Measurements from ENCODE around the gene HSPA4.
A peak's percentile ranks its signal among the peaks of the same experiment; 100 is the strongest.
"Not testable (repeated sequence)": the region's sequence is repeated elsewhere in the genome, so short reads cannot be mapped to it uniquely, and the experiment has no call there.

Gene HSPA4

DNA sequence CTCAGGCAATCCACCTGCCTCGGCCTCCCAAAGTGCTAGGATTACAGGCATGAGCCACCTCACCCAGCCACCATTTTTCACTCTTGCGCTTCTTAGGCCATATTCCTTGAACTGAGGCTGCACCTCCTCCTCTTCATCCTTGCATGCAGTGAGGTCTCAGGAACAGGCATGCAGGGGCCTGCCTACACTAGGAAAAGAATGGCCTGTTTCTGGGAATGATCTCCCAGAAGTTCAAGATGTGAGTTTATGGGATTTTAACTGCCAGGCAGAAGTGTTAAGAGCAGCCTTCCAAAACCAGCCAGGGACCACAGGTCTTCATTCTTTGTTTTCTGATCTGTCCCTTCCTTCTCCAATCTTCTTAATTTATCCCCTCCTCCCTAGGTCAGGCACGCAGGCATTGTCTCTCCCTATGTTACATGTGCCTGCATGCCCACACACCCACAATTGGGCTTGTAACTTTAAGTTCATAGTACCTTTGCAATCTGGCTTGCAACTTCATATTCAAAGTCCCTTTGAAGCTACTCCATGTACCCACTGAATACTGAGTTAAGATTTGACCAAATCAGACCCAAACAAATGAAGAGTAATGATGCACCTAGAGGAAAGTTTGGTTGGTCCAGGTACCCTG lies 10.5 kb upstream of the HSPA4 start:
- H3K4me3 ChIP-seq = no peak overlapping the region
- TF ChIP-seq, protein P1, sequence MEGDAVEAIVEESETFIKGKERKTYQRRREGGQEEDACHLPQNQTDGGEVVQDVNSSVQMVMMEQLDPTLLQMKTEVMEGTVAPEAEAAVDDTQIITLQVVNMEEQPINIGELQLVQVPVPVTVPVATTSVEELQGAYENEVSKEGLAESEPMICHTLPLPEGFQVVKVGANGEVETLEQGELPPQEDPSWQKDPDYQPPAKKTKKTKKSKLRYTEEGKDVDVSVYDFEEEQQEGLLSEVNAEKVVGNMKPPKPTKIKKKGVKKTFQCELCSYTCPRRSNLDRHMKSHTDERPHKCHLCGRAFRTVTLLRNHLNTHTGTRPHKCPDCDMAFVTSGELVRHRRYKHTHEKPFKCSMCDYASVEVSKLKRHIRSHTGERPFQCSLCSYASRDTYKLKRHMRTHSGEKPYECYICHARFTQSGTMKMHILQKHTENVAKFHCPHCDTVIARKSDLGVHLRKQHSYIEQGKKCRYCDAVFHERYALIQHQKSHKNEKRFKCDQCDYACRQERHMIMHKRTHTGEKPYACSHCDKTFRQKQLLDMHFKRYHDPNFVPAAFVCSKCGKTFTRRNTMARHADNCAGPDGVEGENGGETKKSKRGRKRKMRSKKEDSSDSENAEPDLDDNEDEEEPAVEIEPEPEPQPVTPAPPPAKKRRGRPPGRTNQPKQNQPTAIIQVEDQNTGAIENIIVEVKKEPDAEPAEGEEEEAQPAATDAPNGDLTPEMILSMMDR (IDR thresholded peaks at IDR 0.05) = no peak
- DNase-seq (ENCODE audit: low spot score) = no peak
- H3K27ac ChIP-seq = no peak overlapping the region

DNA sequence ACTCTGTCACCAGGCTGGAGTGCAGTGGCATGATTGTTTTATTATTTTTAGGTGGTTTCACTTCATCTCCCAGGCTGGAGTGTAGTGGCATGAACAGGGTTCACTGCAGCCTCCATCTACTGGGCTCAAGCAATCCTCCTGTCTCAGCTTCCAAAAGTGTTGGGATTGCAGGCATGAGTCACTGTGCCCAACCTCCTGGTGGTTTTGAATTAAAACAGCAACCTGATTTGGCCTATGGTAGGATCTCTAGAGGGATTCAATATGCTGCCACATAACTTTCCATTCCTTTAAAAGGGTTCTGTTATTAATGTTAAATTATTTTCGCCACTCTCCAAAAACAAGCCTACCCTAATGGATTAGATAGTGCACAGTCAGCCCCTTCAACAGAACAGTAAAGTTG lies 9.9 kb upstream of the HSPA4 start:
- no peak overlapping the region for H3K27ac ChIP-seq
- TF ChIP-seq, protein P1 (IDR thresholded peaks at IDR 0.05) = no peak

DNA sequence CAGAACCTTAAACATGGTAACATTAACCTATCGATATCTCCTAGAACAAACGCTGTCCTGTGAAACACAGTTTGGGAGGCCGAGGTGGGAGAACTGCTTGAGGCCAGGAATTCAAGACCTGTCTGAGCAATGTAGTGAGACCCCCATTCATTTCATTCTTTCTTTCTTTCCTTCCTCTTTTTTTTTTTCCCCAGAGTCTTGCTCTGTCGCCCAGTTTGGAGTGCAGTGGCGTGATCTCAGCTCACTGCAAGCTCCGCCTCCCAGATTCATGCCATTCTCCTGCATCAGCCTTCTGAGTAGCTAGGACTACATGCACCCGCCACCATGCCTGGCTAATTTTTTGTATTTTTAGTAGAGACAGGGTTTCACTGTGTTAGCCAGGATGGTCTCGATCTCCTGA lies 5.3 kb upstream of the HSPA4 start:
- not testable (repeated sequence) for DNase-seq (ENCODE audit: low spot score); H3K4me3 ChIP-seq; H3K27ac ChIP-seq

More for the DNA sequence above, 9.9 kb upstream of the HSPA4 start:
- no peak for DNase-seq (ENCODE audit: low spot score)
- H3K4me3 ChIP-seq = no peak overlapping the region

DNA sequence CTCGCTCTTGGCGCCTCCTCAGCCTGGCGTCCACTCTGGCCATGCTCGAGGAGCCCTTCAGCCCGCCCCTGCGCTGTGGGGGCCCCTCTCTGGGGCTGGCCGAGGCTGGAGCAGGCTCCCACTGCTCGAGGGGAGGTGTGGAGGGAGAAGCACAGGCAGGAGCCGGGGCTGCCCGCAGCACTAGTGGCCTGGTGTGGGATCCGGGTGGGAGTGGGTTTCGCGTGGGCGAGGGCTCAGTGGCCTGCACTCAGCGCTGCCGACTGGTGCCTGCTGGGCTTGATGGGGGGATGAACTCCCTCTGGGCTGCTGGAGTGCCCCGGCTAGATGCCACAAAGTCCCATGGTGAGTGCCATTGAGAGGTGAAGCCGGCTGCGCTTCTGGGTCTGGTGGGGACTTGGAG lies 4.4 kb upstream of the HSPA4 start:
- H3K27ac ChIP-seq = peak overlapping the region in 1 of 2 donors; percentile 66
- H3K4me3 ChIP-seq = no peak overlapping the region
- no peak for DNase-seq (ENCODE audit: low spot score)
- TF ChIP-seq, protein P1 (IDR thresholded peaks at IDR 0.05) = no peak

DNA sequence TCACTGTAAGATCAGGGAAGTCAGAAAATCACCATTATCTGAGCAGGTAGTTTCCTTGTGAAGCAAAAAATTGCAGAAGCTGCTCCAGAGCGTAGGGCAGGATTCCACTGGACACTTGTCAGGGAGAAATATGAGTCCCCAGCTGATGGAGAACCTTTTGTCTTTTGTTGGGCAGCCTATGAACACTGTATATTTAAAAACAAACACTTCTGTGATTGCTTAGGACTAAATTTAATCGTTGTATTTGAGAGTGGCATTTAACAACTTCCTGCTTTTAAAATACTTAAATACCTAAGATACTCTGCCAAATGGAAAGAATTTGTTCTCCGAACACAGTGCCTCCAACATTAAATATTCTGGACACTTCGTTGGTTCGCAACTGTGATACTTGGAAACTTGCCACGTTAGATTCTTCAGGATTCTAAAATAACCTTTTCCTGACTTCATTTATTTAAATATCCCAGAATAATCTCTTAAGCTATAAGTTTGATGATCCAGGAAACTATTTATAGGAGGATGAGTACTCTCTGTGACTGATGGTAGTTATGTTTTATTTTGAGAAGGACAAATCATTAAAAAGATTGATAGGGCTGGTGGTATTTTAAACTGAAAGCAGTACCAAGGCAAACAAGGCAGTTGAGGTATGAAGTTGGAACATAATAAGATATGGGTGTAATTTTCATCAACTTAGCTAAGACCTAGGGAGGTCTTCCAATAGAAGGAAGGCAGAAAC lies 2.7 kb upstream of the HSPA4 start:
- H3K27ac ChIP-seq = peak overlapping the region; percentile 9 to 66
- TF ChIP-seq, protein P1 (IDR thresholded peaks at IDR 0.05) = no peak
- no peak overlapping the region for H3K4me3 ChIP-seq
- no peak for DNase-seq (ENCODE audit: low spot score)

DNA sequence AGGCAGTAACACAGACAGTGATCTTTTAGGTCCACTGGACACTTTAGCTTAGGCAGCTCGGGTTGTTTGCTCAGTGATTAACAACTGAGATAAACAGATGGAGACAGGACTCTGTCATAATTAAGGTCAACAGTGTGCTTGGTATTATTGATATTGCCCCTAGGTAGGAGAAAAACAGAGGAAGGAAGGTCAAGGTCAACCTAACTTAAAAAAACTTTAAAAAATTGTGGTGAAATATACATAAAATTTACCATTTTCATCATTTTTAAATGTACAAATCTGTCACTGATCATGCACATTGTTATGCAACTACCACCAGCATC lies 2.1 kb upstream of the HSPA4 start:
- Histone ChIP-seq H3K27ac (peak overlapping the region; percentile 9 to 66), H3K4me3 (no peak overlapping the region)
- no peak for DNase-seq (ENCODE audit: low spot score)
- TF ChIP-seq, protein P1 (IDR thresholded peaks at IDR 0.05) = no peak

DNA sequence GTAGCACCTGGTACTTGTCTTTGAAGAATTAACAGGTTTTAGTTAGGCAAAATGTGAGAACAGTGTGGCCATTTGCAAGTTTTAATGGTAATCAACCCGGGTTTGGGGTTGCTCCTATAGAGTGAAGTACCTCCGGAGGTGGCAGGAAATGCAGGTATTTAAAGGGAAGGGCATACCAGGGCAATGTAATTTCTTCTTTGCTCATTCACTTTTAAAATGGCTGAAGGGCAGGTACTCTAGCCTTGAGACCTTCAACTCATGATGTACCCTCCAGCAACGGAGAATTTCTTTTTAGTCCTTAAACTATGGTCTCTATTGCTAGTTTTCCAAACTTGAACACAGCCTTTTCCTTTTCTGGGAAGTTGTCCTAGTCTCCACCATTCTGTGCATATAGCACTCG lies 1.3 kb upstream of the HSPA4 start:
- no peak for DNase-seq (ENCODE audit: low spot score)
- TF ChIP-seq, protein P1 (IDR thresholded peaks at IDR 0.05) = no peak
- peak overlapping the region; percentile 98 for H3K4me3 ChIP-seq
- peak overlapping the region; percentile 92 to 99 for H3K27ac ChIP-seq
